Activated naive CD8-positive, alpha-beta T cell treated with anti-CD3 and anti-CD28 coated beads, Interleukin-2, amount 50 U/mL, for 16 hours (primary cell): ENCODE data around the gene PTPRQ.
"Not testable (repeated sequence)": the region's sequence is repeated elsewhere in the genome, so short reads cannot be mapped to it uniquely, and the experiment has no call there.

ENCODE experiments used
- DNase-seq: peaks from one replicate; pipeline ENCODE4 v3.0.0-alpha.2; 2020; ENCODE audit warnings: low read depth, low spot score

Gene PTPRQ

GRCh38 chr12:80470403-80470802 lies 26.4 kb downstream of the PTPRQ start:
- DNase-seq = no peak

DNA sequence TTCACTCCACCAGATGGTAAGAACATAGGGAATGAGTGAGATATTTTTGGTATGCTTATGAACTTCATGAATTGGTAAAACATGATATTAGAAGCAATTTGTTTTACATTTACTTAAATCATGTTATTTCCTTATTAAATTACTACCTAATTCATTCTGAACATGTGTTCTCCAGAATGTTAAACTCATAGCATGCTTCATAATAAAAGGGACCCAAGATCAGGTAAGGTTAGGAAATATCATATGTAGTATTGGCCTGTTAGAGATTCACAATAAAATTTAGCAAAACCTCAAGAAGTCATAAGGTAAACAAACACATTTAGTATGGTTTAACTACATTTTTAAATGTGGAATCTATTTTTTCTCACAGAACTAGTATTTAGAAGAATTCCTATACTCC lies 28.2 kb downstream of the PTPRQ start:
- no peak for DNase-seq

DNA sequence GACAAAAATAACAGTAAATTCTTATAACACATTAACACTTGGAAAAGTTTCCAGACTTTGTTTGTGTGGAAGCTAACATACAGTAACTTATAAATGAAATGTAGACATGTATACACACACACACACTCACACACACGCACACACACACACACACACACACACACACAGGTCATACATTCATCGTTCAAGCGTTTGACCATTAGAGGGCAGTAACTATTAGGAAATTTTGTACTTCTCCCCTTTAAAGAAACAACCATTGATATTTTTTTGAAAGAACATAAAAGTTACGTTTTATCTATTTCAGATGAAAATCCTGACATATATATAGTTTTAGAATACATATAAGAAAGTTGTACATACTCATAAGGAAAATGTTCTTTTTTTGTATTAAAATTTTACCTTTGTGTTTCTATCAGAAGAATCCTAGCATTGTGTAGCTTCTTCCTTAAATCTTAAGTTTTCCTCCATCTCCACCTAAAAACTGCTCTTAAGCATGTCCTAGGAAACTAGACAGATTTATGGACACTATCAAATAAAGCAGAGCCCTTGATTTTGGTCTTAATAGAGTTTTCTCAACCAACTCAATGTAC lies 29.0 kb downstream of the PTPRQ start:
- no peak for DNase-seq

DNA sequence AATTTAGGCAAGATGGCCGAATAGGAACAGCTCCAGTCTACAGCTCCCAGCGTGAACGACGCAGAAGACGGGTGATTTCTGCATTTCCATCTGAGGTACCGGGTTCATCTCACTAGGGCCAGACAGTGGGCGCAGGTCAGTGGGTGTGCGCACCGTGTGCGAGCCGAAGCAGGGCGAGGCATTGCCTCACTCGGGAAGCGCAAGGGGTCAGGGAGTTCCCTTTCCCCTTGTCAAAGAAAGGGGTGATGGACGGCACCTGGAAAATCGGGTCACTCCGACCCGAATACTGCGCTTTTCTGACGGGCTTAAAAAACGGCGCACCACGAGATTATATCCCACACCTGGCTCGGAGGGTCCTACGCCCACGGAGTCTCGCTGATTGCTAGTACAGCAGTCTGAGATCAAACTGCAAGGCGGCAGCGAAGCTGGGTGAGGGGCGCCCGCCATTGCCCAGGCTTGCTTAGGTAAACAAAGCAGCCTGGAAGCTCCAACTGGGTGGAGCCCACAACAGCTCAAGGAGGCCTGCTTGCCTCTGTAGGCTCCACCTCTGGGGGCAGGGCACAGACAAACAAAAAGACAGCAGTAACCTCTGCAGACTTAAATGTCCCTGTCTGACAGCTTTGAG lies 33.6 kb downstream of the PTPRQ start:
- not testable (repeated sequence) for DNase-seq

- DNase-seq = no peak
Observed at GRCh38 chr12:80484746-80485145, 40.7 kb downstream of the PTPRQ start.

- no peak for DNase-seq
Observed at GRCh38 chr12:80485222-80485987, 41.4 kb downstream of the PTPRQ start.

DNA sequence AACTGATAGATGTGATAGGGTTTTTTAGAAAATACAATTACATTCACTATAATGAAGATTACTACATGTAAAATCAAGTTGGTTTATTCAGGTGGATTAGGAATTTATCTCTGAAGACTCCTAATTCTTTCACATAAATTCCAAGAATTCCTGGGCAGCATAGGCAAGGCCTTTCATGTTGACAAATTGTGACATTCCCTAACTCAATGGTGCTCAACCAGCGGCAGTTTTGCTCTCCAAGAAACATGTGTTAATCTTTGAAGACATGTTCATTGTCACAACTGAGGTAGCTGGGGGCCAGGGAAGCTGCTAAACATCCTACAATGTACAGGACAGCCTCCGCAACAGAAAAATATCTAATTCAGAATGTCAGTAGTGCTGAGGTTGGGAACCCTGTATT lies 46.3 kb downstream of the PTPRQ start:
- no peak for DNase-seq

- no peak for DNase-seq
Observed at GRCh38 chr12:80491166-80491565, 47.1 kb downstream of the PTPRQ start.

GRCh38 chr12:80493466-80493865 lies 49.4 kb downstream of the PTPRQ start:
- no peak for DNase-seq

DNA sequence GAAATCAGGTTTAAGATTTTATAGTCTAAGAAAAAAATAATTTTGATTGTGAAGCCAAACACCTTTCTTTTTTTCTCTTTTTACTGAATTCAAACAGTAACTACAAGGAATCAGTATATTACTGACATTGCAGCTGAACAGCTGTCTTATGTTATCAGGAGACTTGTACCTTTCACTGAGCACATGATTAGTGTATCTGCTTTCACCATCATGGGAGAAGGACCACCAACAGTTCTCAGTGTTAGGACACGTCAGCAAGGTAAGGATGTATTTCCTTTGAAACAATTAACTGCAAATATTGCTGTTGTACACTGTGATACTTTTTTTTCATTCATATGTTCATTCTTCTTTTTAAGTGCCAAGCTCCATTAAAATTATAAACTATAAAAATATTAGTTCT lies 50.8 kb downstream of the PTPRQ start:
- DNase-seq = no peak

DNA sequence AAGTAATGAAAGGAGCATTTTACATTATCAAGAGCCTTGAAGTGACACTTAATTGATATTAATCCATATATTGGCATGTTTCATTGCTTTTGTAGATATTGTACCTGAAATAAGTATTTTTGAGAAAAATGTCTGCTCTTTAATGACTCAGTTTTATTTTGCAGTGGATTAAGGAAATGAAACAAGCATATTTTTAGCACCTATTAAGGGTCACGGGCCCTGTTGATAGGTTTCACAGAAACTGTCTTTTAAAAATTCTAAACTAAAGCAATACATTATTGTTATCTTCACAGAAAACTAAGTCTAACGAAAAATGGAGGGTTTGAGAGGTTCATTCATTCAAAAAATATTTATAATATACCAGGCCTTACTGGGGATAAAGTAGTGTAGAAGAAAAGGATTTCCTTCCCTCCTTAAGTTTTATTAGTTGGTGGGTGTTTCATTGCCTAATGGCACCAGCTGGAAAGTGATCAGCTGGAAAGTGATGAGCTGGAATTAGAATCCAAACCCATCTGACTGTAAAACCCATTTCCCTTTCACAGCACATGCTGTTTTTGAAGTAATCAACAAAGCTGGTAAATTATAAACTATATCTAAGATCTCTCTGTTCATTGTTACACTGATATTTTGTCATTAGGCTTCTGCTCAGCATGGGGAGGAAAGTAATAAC lies 54.2 kb downstream of the PTPRQ start:
- DNase-seq = no peak

DNA sequence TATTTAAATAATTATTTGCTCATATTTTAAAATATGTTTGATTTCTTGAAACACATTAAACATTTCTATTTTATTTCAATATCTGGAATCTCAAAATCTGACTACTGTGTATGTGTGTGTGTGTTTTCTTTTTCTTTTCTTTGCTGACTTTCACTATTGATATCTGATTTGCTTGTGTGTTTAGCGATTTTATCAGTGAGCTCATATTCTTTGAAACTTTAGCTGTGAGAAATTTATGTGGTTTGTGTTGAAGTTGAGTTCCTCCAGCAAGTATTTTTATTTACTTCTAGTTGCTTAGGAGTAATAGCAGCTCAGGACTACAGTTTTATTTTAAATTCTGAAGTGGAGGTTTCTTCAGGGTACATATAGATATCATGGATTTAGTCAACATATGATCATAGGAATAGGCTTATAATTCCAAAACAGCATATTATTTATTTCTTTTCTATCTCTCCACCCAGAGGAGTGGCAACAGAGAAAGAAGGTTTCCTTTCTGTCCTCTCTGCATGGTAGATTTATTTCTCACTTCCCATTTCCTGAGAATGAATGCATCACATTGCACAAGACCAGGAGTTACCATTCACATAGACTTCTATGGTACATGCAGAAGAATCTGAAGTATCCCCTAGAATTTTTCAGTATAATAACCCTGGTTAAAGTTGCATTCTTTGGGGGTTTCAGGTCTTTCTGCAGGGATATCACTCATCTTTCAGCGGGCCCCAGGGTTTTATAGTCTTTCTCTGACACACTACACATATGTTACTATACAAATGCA lies 60.5 kb downstream of the PTPRQ start:
- DNase-seq = no peak

DNA sequence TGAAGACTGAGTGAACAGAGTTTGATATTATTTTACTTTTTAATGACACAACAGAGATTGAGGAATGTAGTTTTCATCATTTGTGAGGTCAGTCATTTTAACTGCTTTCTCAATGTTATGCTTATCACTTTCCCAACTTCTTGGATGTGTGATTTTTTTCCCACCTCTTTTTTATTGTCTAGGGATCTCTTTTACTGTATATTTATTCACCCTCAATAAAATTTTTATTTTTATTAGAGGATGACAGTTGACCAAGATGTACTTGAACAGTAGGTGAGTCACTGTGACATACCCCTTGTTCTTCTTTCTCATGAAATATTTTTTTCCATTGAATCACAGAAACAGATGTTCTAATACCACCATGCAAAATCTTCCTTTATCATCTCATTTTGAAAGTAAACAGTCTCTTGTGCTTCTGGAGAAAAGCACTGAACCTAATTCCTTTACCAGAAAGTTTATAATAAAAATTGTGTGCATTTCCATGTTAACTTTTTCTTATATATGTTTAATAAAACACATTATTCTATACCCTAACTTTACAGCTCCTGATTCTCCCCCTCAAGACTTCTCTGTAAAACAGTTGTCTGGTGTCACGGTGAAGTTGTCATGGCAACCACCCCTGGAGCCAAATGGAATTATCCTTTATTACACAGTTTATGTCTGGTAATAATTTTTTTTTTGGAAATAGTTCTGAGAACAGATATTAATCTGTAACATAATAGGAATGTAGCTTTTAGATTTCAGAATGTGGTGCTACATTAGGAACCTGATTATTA lies 65.9 kb downstream of the PTPRQ start:
- no peak for DNase-seq

DNA sequence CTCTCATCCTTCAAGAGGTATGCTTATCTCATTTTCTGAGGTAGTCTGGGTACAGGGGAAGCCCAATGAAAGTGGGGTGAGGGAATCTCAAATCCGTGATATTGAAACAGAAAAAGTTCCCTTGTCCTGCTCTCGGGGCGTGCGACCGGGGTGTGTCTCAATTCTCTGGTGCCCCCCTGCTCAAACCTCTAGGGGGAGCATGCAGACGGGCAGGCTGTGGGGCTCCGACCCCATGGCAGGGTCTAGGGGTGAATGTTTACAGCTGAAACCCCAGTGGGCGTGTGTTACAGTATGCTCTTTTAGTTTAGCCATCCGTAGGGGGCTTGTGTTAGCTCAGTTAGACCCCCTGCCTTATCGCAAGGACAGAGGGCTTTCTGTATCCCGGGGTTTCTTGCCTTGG lies 68.7 kb downstream of the PTPRQ start:
- DNase-seq = no peak

- no peak for DNase-seq
Observed at GRCh38 chr12:80513211-80513610, 69.2 kb downstream of the PTPRQ start.

GRCh38 chr12:80517655-80518054 lies 73.6 kb downstream of the PTPRQ start:
- DNase-seq = no peak

GRCh38 chr12:80531646-80532045 lies 87.6 kb downstream of the PTPRQ start:
- DNase-seq = no peak

- no peak for DNase-seq
Observed at GRCh38 chr12:80539029-80539428, 95.0 kb downstream of the PTPRQ start.

DNA sequence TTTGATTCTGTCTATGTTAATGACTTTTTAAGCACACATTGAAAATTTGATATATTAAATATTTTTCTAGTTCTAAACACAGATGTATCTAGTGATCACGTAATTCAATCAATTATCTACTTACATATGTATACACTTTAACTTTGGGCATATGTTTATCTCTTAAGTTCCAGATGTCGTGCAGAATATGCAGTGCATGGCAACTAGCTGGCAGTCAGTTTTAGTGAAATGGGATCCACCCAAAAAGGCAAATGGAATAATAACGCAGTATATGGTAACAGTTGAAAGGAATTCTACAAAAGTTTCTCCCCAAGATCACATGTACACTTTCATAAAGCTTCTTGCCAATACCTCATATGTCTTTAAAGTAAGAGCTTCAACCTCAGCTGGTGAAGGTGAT lies 105.3 kb downstream of the PTPRQ start:
- DNase-seq = no peak

DNA sequence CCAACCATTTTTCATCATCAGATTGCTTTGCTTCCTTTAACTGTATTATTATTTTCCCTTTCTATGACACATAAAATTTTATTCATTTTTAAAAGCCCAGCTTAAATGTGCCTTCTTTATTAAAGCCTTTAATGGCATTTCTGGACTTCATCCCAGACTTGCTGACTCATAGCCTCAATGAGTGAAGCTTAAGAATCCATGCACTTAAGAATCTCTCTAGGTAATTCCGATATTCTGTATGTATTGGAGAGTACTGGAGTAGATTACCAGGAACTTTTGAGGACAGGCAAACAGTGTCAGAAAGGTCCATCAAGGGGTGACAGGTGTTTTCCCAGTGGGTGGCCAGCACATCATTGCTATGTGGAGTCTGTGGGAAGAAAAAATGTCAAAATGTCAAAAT lies 107.9 kb downstream of the PTPRQ start:
- no peak for DNase-seq

- DNase-seq = no peak
Observed at GRCh38 chr12:80553316-80553715, 109.3 kb downstream of the PTPRQ start.
